Hepatocyte (in vitro differentiated cells): ENCODE data around the gene TBC1D1. TPM values are rescaled to one million over a fixed set of nuclear protein-coding genes. Genes with fewer than 3 reads are reported as not detected.

ENCODE experiments used
- DNase-seq: peaks from one replicate; pipeline ENCODE4 v3.0.0-alpha.2; 2016; ENCODE audit warnings: low spot score
- H2AFZ ChIP-seq: fragments of 200-600 bp; sonication (generic); 2 replicates; pipeline ENCODE4 v1.6.0; 2016; ENCODE audit warnings: antibody characterized with exemption, mild to moderate bottlenecking
- H3K27ac ChIP-seq: fragments of 200-600 bp; sonication (generic); 2 replicates; pipeline ENCODE4 v1.5.1; 2016; ENCODE audit warnings: mild to moderate bottlenecking
- H3K27me3 ChIP-seq: fragments of 200-600 bp; sonication (generic); 2 replicates; pipeline ENCODE4 v1.6.1; 2016
- H3K36me3 ChIP-seq: fragments of 200-600 bp; sonication (generic); replicated peaks from 2 replicates; pipeline ENCODE4 v1.5.1; 2016; ENCODE audit warnings: low read depth; ENCODE audit not compliant: insufficient read depth
- H3K4me1 ChIP-seq: fragments of 200-600 bp; sonication (generic); 2 replicates; pipeline ENCODE4 v1.5.1; 2016; ENCODE audit warnings: mild to moderate bottlenecking, moderate library complexity; ENCODE audit not compliant: insufficient read depth
- H3K4me2 ChIP-seq: fragments of 200-600 bp; sonication (generic); 2 replicates; pipeline ENCODE4 v1.6.0; 2016
- H3K4me3 ChIP-seq: fragments of 200-600 bp; sonication (generic); 2 replicates; pipeline ENCODE4 v1.5.1; 2016; ENCODE audit warnings: mild to moderate bottlenecking
- H3K79me2 ChIP-seq: fragments of 200-600 bp; sonication (generic); 2 replicates; pipeline ENCODE4 v1.6.0; 2017; ENCODE audit warnings: mild to moderate bottlenecking
- H3K9me2 ChIP-seq: fragments of 200-600 bp; sonication (generic); replicated peaks from 2 replicates; pipeline ENCODE4 v1.6.0; 2017; ENCODE audit warnings: mild to moderate bottlenecking; ENCODE audit not compliant: insufficient read depth
- H3K9me3 ChIP-seq: fragments of 200-600 bp; sonication (generic); 2 replicates; pipeline ENCODE4 v1.5.1; 2016; ENCODE audit warnings: low read depth, mild to moderate bottlenecking
- H4K20me1 ChIP-seq: fragments of 200-600 bp; sonication (generic); 2 replicates; pipeline ENCODE4 v1.6.0; 2016; ENCODE audit warnings: mild to moderate bottlenecking; ENCODE audit not compliant: insufficient read depth, poor library complexity, severe bottlenecking
- CTCF ChIP-seq: fragments of 200-600 bp; sonication (generic); IDR thresholded peaks from 2 replicates; pipeline ENCODE4 v1.5.1; 2016; ENCODE audit warnings: antibody characterized with exemption, mild to moderate bottlenecking; ENCODE audit not compliant: poor library complexity
- EZH2 ChIP-seq: fragments of 200-600 bp; sonication (generic); IDR thresholded peaks from 2 replicates; pipeline ENCODE4 v1.6.1; 2016; ENCODE audit warnings: antibody characterized with exemption, mild to moderate bottlenecking, borderline replicate concordance
- EZH2phosphoT487 ChIP-seq: fragments of 200-600 bp; sonication (generic); IDR thresholded peaks from one replicate; pipeline ENCODE4 v1.6.1; 2018; ENCODE audit warnings: antibody characterized with exemption, mild to moderate bottlenecking, low read depth, moderate library complexity; ENCODE audit not compliant: unreplicated experiment, severe bottlenecking
- WGBS: methylation state at CpG from one replicate; pipeline ENCODE4 v1.1.6; 2016; ENCODE audit warnings: low lambda C conversion rate; ENCODE audit errors: missing lambda C conversion rate; 5-methylcytosine and 5-hydroxymethylcytosine counted together
- polyA plus RNA-seq: library from polyadenylated mRNA; unstranded; fragments of >200 nt; fragmentation: Nextera tagmentation; extraction: Ambion mirVana; gene quantifications from 2 replicates; pipeline ENCODE4 v1.2.1, GENCODE V29; 2016
- total RNA-seq: library from RNA; depleted of rRNA; stranded (reverse); fragments of >200 nt; gene quantifications from 2 replicates; pipeline ENCODE4 v1.2.3, GENCODE V29; 2014

TBC1D1 gene
- total and polyA plus RNA-seq, 2 experiments from 2014 or later: 45.6 to 117 TPM

- H4K20me1 ChIP-seq: no peaks in the 10 kb centered on the region
- no peaks in the 10 kb centered on the region for H3K27me3 ChIP-seq
- no peaks in the 10 kb centered on the region for H3K9me3 ChIP-seq
- DNase-seq: no peak
- H3K36me3 ChIP-seq: no peaks in the 10 kb centered on the region
- H3K27ac ChIP-seq: no peak overlapping the region
- TF ChIP-seq CTCF: no peak
- TF ChIP-seq EZH2: no peak
- no peak for TF ChIP-seq EZH2phosphoT487
- no peak overlapping the region for H3K4me3 ChIP-seq
- WGBS: 98% methylated on average over 8 of the region's 8 CpGs
- no peaks in the 10 kb centered on the region for H3K79me2 ChIP-seq
- H3K9me2 ChIP-seq: no peaks in the 10 kb centered on the region
- no peak overlapping the region for H2AFZ ChIP-seq
- H3K4me2 ChIP-seq: no peak overlapping the region
- H3K4me1 ChIP-seq: no peaks in the 10 kb centered on the region
Measured at GRCh38 chr4:38184404-38184803, 293.5 kb downstream of the TBC1D1 start.

GRCh38 chr4:38185406-38186144 lies 294.7 kb downstream of the TBC1D1 start:
- H3K27me3 ChIP-seq: no peaks in the 10 kb centered on the region
- no peak overlapping the region for H3K27ac ChIP-seq
- no peaks in the 10 kb centered on the region for H3K9me2 ChIP-seq
- H3K4me1 ChIP-seq: no peaks in the 10 kb centered on the region
- no peak overlapping the region for H3K4me2 ChIP-seq
- no peaks in the 10 kb centered on the region for H3K36me3 ChIP-seq
- DNase-seq: no peak
- no peak overlapping the region for H2AFZ ChIP-seq
- H3K4me3 ChIP-seq: no peak overlapping the region
- no peak for TF ChIP-seq EZH2
- WGBS: 72% methylated on average over 5 of the region's 5 CpGs
- no peaks in the 10 kb centered on the region for H4K20me1 ChIP-seq
- H3K9me3 ChIP-seq: no peaks in the 10 kb centered on the region
- no peaks in the 10 kb centered on the region for H3K79me2 ChIP-seq

- H3K9me2 ChIP-seq: no peaks in the 10 kb centered on the region
- no peaks in the 10 kb centered on the region for H3K27me3 ChIP-seq
- no peak overlapping the region for H2AFZ ChIP-seq
- no peak for DNase-seq
- H3K79me2 ChIP-seq: no peaks in the 10 kb centered on the region
- H3K4me1 ChIP-seq: peaks cover 6% of the 10 kb centered on the region
- H3K4me3 ChIP-seq: no peak overlapping the region
- no peak overlapping the region for H3K4me2 ChIP-seq
- no peaks in the 10 kb centered on the region for H3K36me3 ChIP-seq
- H4K20me1 ChIP-seq: no peaks in the 10 kb centered on the region
- H3K9me3 ChIP-seq: no peaks in the 10 kb centered on the region
- H3K27ac ChIP-seq: no peak overlapping the region
- TF ChIP-seq EZH2phosphoT487 (no peak), CTCF (no peak), EZH2 (no peak)
- 92% methylated on average over 9 of the region's 9 CpGs for WGBS
Measured at GRCh38 chr4:38188136-38188535, 297.3 kb downstream of the TBC1D1 start.

GRCh38 chr4:38188631-38189101 lies 297.8 kb downstream of the TBC1D1 start:
- WGBS: 80% methylated on average over 12 of the region's 12 CpGs
- no peak overlapping the region for H3K4me2 ChIP-seq
- H3K27ac ChIP-seq: no peak overlapping the region
- no peaks in the 10 kb centered on the region for H3K9me2 ChIP-seq
- no peak overlapping the region for H3K4me3 ChIP-seq
- peaks cover 6% of the 10 kb centered on the region for H3K4me1 ChIP-seq
- H3K79me2 ChIP-seq: no peaks in the 10 kb centered on the region
- DNase-seq: no peak
- no peaks in the 10 kb centered on the region for H4K20me1 ChIP-seq
- TF ChIP-seq CTCF (no peak), EZH2phosphoT487 (no peak), EZH2 (no peak)
- H3K27me3 ChIP-seq: no peaks in the 10 kb centered on the region
- no peaks in the 10 kb centered on the region for H3K36me3 ChIP-seq
- no peaks in the 10 kb centered on the region for H3K9me3 ChIP-seq
- H2AFZ ChIP-seq: no peak overlapping the region
